ENCODE measurements around the gene SLC15A4. TPM values are rescaled to one million over a fixed set of nuclear protein-coding genes. Genes with fewer than 3 reads are reported as not detected.
A peak's percentile ranks its signal among the peaks of the same experiment; 100 is the strongest.

SLC15A4 gene
- total RNA-seq, 3 donors from 2014 or later (not counting 1 experiment from before 2014, with no cell fraction given): 176 to 306 (median 250) TPM

DNA sequence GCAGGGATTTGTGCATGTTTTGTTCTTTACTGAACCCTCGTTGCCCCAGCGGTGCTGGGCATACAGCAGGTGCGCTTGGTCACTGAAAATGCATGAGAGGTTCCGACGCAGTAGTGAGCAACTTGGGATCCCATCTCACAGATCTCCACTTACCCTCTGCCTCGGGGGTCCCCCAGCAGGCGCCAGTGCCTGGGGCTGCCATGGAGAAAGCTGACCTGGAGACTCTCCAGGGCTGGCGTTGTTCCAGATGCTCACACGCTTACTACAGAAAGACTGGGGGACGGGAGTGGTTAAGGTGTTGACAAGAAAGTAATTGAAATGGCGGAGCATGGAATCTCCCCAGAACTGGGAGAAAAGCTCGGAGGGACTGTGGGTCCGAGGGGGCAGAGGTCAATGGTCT is 43.7 kb upstream of the SLC15A4 start:
- no peaks in the 10 kb centered on the region for H3K9me3 ChIP-seq (ENCODE audit: control insufficient read depth, insufficient read depth, low read length)
- TF ChIP-seq CTCF (IDR thresholded peaks at IDR 0.05): no peak
- no peaks in the 10 kb centered on the region for H3K36me3 ChIP-seq (ENCODE audit: control insufficient read depth, insufficient read depth, low read length)
- Mint-ChIP-seq H3K27me3 (ENCODE audit: low read depth in 2 of 2) (peaks cover 0 to under 1% of the 10 kb centered on the region in 2 donors), H3K36me3 (no peaks in the 10 kb centered on the region), H3K27ac (no peak overlapping the region), H3K9me3 (no peaks in the 10 kb centered on the region), H3K4me3 (no peak overlapping the region), H3K4me1 (peaks cover 0 to 8% of the 10 kb centered on the region in 2 donors)
- no peaks in the 10 kb centered on the region for H3K4me1 ChIP-seq (ENCODE audit: control insufficient read depth, insufficient read depth, low read length)
- no peak overlapping the region for H3K4me3 ChIP-seq (ENCODE audit: low read length)
- H3K27ac ChIP-seq (ENCODE audit: low read length): no peak overlapping the region
- DNase-seq (no peak), ATAC-seq (no peak)
- H3K27me3 ChIP-seq (ENCODE audit: control insufficient read depth, insufficient read depth, low read length): peaks cover 2% of the 10 kb centered on the region
- intact Hi-C loops (cut with micrococcal nuclease): no loop called here
- WGBS (ENCODE audit: insufficient coverage): 94% methylated on average over 13 of the region's 13 CpGs

- intact Hi-C loops (cut with micrococcal nuclease): no loop called here
- WGBS (ENCODE audit: insufficient coverage): 81% methylated on average over 9 of the region's 9 CpGs
- DNase-seq (no peak), ATAC-seq (peak in 1 of 3 donors; percentile 24)
- Histone ChIP-seq H3K36me3 (ENCODE audit: control insufficient read depth, insufficient read depth, low read length) (no peaks in the 10 kb centered on the region), H3K4me3 (ENCODE audit: low read length) (no peak overlapping the region), H3K4me1 (ENCODE audit: control insufficient read depth, insufficient read depth, low read length) (no peaks in the 10 kb centered on the region), H3K9me3 (ENCODE audit: control insufficient read depth, insufficient read depth, low read length) (no peaks in the 10 kb centered on the region), H3K27ac (ENCODE audit: low read length) (no peak overlapping the region), H3K27me3 (ENCODE audit: control insufficient read depth, insufficient read depth, low read length) (no peaks in the 10 kb centered on the region)
- Mint-ChIP-seq H3K4me1 (peaks cover 0 to 8% of the 10 kb centered on the region in 2 donors), H3K36me3 (no peaks in the 10 kb centered on the region), H3K27ac (peak overlapping the region in 1 of 2 donors; percentile 53), H3K27me3 (ENCODE audit: low read depth in 2 of 2) (no peaks in the 10 kb centered on the region), H3K4me3 (no peak overlapping the region), H3K9me3 (no peaks in the 10 kb centered on the region)
- TF ChIP-seq CTCF (IDR thresholded peaks at IDR 0.05): no peak
Measured at GRCh38 chr12:128864516-128865186, 40.9 kb upstream of the SLC15A4 start.

GRCh38 chr12:128863957-128864356 is 40.2 kb upstream of the SLC15A4 start:
- intact Hi-C loops (cut with micrococcal nuclease): no loop called here
- no peak for TF ChIP-seq CTCF (IDR thresholded peaks at IDR 0.05)
- H3K4me3 ChIP-seq (ENCODE audit: low read length): no peak overlapping the region
- no peaks in the 10 kb centered on the region for H3K9me3 ChIP-seq (ENCODE audit: control insufficient read depth, insufficient read depth, low read length)
- H3K27ac ChIP-seq (ENCODE audit: low read length): no peak overlapping the region
- H3K4me3 Mint-ChIP-seq: no peak overlapping the region
- no peaks in the 10 kb centered on the region for H3K36me3 ChIP-seq (ENCODE audit: control insufficient read depth, insufficient read depth, low read length)
- H3K27me3 ChIP-seq (ENCODE audit: control insufficient read depth, insufficient read depth, low read length): no peaks in the 10 kb centered on the region
- peaks cover 2 to 3% of the 10 kb centered on the region in 2 donors for H3K27me3 Mint-ChIP-seq (ENCODE audit: low read depth in 2 of 2)
- H3K36me3 Mint-ChIP-seq: no peaks in the 10 kb centered on the region
- ATAC-seq: no peak
- peaks cover 0 to 8% of the 10 kb centered on the region in 2 donors for H3K4me1 Mint-ChIP-seq
- DNase-seq: no peak
- H3K27ac Mint-ChIP-seq: peak overlapping the region in 1 of 2 donors; percentile 53
- no peaks in the 10 kb centered on the region for H3K9me3 Mint-ChIP-seq
- 89% methylated on average over 11 of the region's 11 CpGs for WGBS (ENCODE audit: insufficient coverage)
- H3K4me1 ChIP-seq (ENCODE audit: control insufficient read depth, insufficient read depth, low read length): no peaks in the 10 kb centered on the region

All from natural killer cell (primary cell).